DMS114 treated with DMSO at 0.1 percent for 48 hours (cell line): Measurements from ENCODE around the gene TRIM21.
"Not testable (repeated sequence)": the region's sequence is repeated elsewhere in the genome, so short reads cannot be mapped to it uniquely, and the experiment has no call there.

ENCODE experiments used
- DNase-seq: peaks from one replicate; lab custom pipeline; 2025; ENCODE audit not compliant: unreplicated experiment; lab: John Stamatoyannopoulos, UW

TRIM21 gene

DNA sequence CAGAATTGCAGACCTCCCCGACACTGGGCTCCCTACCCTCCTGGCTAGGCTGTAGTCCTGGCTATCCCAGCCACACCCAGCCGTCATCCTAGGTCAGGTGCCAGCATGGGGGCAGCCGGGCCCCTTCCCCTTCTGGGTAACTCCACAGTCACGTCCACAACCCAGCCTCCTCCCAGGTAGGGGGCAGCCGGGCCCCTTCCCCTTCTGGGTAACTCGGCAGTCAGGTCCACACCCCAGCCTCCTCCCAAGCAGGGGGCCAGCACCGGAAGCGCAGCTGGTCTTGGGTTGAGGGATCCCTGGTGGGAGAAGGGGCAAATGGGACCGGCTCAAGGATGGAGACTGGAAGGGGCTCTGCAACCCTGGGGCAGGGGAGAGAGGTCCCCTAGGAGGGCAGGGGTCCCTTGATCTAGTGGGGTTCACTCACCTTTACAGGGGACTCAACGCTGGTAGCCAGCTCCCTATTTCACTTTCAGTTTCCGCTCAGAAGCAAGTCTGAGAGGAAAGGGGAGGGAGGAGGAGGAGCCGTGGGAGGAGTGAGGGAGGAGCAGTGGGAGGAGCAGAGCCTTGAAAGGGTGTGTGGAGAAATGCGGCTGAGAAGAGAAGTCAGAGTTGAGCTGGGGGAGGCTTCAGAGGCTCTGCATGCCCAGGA lies at the start of gene TRIM21:
TSS of gene TRIM21 (minus strand) at position 494 of the 649 bp plus-strand sequence. CDS start 3,293 bp downstream, outside the sequence.
- DNase-seq, result peak; percentile 65

DNA sequence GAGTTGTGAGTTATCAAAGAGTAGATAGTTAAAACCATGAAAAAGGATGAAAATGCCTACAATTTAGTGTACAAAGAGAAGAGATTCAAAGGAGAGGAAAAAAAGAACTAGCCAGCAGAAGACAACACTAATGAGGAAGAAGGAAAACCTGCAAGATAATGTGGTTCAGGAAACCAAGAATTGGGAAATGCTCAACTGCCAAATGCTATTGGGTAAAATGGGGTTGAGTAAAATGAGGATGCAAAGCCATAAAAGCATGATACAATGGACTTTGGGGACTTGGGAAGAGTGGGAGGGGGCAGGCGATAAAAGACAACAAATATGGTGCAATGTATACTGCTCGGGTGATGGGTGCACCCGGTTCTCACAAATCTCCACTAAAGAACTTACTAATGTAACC lies 48.0 kb upstream of the TRIM21 start:
- no peak for DNase-seq

DNA sequence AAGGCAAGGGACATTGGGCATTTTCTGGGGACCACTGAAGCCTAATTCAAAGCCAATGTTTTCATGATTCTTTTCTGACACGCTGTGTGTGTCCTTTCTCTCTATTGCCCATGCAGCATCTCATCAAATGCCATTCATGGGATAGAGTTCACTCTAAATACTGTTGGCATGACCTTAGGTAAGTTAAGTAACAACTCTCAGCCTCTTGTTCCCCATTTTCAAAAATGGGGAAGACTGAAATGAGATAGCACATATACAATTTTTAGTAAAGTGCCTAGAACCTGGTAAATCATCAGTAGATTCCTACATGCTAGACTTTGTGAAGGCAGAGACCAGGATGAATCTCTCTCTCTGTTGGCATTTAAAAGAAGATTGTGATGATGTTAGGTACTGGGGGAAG lies 42.9 kb upstream of the TRIM21 start:
- no peak for DNase-seq

DNA sequence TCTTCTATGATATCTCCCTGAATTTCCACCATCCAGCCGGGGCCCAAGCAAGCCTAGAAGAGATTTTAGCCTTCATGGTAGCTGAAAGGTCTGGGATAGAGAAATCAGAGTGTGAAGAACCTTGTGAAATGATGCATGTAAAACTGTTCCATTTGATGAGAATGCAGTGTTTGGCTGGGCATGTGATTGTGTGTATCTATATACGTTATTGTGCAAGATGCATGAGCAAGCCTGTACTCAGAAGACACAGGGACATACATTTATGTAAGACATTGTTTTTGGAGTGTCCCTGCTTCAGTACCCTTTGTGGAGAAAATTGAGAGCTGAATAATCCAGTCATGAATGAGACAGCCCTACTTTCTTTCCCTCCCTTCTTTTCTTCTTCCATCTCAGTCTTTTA lies 40.4 kb upstream of the TRIM21 start:
- DNase-seq, result no peak

DNA sequence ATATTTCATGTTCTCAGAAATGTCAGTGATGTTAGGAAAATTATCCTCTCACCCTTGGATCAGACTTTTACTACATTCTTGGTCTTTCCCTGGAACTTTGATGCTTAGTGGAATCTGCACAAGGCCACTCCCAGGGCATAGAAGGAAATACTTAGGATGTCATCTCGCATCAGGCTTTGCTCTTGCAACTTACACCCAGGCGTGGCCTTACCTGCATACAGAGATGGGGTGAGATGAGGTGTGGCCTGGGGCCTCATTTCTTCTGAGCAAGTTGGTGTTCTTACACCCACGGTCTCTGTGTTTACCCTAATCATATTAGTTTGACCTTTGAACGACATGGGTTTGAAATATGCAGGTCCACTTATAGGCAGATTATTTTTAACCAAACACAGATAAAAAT lies 36.5 kb upstream of the TRIM21 start:
- no peak for DNase-seq

DNA sequence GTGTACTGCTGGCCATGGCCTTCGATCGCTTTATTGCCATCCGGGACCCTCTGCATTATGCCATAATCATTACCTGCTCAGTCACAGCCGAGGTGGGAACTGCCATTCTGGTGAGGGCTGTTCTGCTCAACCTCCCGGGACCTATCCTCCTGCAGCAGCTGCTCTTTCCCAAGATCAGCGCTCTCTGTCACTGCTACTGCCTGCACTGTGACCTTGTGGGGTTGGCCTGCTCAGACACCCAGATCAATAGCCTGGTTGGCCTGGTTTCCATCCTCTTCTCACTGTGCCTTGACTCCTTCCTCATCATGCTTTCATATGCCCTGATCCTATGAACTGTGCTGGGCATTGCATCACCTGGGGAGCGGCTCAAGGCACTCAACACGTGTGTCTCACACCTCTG lies 24.9 kb upstream of the TRIM21 start:
- no peak for DNase-seq

DNA sequence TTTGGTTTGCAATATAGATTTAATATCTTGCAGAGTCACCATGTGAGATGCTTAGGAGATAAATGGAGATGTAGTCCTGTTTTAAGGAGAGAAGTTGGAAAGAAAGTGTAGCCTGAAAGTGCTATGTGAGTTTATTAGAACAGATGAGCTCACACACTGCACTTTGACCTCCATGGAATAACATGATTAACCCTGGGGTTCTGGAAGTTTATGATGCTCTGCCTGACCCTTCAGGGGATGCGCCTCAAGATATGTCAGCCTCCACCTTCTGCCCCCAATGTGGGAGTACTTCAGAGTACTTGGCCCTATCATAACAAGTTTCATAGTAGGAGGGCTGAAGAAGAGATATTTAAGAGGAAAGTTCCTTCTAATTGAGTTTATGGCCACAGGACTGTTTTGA lies 23.3 kb upstream of the TRIM21 start:
- no peak for DNase-seq

DNA sequence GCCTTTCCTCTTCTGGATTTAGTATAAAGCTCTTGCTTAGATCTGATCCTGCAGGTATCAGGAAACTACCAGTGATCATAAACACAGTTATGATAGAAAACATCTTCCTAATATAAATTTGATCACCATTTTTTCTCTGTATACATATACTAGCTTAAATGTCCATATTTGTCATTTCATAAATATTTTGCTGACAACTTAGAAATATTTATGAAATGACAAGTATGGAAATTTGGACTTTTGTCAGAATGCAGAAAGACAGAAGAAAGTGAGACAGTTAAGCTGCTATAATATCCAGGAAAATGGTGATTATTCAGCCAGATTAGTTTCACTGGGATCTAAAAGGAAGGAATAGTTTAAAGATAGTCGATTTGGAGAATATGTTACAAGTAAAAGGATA lies 22.8 kb upstream of the TRIM21 start:
- DNase-seq, result no peak

DNA sequence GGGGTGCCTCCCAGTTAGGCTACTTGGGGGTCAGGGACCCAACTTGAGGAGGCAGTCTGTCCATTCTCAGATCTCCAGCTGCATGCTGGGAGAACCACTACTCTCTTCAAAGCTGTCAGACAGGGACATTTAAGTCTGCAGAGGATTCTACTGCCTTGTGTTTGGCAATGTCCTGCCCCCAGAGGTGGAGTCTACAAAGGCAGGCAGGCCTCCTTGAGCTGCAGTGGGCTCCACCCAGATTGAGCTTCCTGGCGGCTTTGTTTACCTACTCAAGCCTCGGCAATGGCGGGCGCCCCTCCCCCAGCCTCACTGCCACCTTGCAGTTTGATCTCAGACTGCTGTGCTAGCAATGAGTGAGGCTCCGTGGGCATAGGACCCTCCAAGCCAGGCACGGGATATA lies 12.7 kb upstream of the TRIM21 start:
- DNase-seq, result not testable (repeated sequence)

DNA sequence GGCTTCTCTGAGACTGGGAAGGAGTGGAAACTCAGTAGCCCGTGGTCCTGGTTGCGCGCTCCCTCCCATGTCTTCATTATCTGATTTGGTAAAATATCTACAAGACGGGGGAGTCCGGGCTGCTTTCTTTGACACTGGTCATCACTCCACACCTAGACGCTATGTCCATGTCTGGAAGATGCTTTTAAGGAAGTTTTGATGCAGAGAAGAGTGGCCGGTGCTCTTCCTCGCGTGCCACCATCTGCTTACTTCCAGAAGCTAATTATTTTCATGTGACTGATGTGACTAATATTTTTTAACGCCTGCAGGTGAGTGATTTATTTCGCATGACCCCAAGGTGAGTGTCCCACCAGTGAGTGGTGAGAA lies 339 bp upstream of the TRIM21 start:
- no peak for DNase-seq

DNA sequence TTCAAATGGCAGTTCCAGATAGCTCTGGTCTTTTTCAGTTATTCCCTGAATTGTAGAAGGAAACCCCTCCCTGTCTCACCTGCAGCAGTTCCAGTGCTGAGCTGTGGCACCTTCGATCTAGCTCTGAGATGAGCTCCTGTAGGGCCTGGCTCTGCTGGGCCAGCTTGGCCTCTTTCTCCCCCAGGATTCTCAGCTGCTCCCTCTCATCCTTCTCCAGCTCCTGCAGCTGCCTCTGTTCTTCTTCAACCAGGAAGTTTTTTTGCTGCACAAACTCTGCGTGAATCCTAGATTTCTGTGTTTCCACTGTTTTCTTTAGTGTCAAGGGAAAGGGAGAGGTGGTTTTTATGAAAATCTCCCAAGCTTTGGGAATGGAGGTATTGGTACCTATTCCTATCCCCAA lies 5.3 kb downstream of the TRIM21 start:
- no peak for DNase-seq

DNA sequence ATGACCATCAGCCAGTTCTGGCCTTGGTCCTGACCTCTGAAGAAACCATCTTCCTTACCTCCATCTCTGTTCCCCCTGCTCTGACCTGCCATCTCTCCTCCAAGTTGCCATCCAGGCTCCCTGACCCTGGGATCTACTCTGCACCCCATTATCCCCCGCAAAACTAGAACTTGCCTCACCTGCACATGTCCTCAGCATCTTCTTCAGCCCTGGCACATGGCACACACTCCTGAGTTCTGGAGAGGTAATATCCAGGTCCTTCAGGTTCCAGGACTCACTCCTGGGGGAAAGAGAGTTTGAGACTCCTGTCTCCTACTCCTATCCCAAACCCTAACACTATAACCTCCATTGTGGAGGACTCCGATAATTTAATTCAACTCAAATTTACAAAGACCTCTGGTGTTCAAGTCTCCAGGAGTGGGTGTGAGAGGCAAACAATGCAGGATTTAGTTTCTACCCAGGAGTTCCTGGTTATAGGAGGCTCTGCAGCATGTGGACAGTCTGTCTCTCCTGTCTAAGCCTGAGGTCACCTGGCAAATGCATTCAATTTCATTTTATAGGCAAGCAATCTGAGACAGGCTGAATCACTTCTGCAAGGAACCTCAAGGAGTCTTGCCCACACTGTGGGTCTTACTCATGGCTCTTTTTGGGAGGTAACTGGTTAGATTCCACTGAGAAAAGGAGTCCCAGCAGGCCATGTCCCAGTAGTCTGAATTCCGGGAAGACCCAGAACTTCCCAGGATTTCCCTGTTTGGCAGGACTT lies 7.3 kb downstream of the TRIM21 start:
- no peak for DNase-seq

DNA sequence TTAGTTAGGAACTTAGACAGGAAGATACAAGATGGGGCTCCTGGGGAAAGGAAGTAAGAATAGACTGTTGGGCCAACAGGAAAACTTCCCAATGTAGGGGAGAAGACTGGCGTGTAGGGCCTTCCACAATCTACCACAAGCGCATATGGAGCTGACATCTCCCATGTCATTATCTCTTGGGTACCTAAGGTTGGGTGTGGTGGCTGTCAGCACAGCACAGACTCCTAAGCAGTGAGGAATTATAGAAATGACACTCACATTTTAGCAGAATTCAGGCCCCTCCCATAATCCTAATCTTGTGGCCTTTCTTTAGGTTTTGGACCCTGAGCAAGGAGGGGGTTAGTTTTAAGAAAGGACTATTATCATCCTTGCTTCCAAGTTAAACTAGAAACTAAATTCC lies 11.6 kb downstream of the TRIM21 start:
- DNase-seq, result no peak

DNA sequence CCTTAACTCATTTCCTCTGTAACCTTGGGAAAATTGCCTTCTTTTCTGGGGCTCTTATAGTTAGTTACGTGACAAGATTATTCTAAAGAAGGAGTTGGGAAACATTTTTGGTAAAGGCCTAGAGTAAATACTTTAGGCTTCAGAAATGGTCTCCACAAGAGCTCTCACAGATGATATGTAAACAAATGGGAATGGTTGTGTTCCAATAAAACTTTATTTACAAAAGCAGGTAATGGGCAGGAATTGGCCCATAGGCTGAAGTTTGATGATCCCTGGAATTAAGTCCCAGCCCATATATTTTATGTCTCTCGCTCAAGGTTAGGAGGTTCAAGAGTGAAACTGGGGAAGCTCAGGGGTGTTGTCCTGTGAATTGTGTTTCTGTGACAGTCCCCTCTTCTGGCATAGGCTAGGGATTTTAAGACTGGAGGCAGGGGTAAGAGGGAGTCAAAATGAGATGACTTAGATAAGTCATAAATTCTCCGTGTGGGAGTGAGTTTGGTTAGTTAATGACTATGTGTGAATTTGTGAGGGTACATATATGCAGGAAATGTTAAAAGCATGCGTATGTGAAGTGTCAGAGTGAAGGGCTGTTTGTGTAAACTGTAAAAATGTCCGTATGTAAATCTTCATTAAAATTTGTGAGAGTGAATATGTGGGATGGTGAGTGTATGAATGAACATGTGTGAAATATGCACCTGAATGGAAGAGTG lies 17.9 kb downstream of the TRIM21 start:
- no peak for DNase-seq

DNA sequence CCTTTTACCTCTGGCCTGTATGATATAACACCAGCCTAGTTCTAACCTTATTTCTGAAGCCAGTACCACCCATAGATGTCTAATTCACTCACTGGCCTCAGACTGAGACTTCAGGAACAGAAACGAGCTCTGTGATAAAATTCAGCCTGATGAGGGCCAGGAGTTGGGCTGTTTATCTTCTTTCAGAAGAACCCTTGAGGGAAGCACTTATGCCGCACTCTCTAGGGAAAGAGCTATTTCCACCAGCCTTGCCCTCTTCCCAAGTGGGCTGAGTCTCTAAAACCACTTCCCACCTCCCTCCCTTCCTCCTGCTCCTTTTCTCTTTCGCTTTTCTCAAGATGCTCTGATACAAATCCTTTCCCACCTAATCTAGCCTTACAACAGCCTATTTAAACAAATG lies 23.3 kb downstream of the TRIM21 start:
- no peak for DNase-seq

DNA sequence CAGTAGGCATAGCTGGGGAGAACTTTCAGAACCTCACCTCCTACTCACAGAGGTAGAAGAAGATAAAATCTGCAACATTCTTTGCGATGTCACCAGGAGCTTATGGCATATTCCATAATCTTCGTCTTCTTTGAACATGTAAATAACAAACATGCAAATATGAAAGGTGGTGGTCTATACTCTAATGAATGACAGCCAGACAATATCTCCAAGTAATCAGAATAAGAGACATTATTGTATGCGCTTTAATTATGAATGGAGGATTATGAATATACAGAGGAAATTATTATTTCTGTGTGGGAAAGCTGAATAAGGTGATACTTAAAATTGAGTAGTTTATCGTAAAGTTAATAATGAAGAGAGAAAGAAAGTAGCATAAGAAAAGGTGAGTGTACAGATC lies 25.2 kb downstream of the TRIM21 start, which contains the start of gene OR52B4:
TSS of gene OR52B4 (minus strand) at position 101 of the 400 bp plus-strand sequence. CDS start at position 10, 91 bp downstream.
- no peak for DNase-seq

DNA sequence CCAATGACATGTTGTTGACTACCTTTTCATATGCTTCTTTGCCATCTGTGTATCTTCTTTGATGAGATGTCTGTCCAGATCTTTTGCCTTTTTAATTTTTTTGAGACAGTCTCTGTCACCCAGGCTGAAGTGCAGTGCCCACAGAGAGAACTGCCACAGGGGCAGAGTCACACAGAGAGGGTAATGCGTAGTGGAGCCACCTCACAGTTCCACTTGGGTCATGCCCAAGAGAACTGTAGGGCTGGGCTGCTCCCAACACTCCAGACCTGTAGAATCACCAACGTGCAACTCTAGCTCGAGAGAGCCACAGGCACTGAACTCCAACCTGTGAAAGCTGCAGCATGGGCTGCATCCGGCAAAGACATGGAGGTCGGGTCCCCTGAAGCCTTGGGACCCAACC lies 45.4 kb downstream of the TRIM21 start:
- DNase-seq, result not testable (repeated sequence)

DNA sequence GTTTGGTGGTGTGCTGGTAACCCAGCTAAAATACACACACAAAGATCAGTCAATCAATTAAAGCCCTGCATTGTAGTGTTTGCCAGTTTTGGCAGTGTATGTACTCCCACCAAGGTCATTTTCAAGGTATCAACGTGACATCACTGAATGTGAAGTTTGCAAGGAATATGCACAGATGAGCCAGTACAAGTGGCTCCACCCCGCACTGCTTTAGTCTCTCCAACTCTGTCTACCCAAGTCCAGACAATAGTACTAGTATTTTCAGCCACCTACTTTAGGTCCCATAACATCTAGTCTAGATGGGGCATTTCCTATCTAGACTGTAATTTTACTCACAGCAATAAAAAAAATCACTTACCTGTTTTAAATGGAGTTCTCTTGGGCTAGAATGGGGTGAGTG lies 48.1 kb downstream of the TRIM21 start:
- not testable (repeated sequence) for DNase-seq
